Fibroblast of pulmonary artery (primary cell): ENCODE data around the gene SOCS4.

Source experiments
- DNase-seq: peaks from one replicate; pipeline ENCODE4 v3.0.0-alpha.2; 2010; ENCODE audit warnings: low read depth
- H3K4me3 ChIP-seq: replicated peaks from 2 replicates; pipeline ENCODE4 v1.5.1; 2011; ENCODE audit warnings: low read depth, mild to moderate bottlenecking, control low read depth, low read length, moderate library complexity
- CTCF ChIP-seq: IDR thresholded peaks from 2 replicates; pipeline ENCODE4 v1.5.1; 2011; ENCODE audit warnings: mild to moderate bottlenecking, control low read depth, low read length, inconsistent platforms; ENCODE audit errors: missing control alignments

SOCS4 gene

DNA sequence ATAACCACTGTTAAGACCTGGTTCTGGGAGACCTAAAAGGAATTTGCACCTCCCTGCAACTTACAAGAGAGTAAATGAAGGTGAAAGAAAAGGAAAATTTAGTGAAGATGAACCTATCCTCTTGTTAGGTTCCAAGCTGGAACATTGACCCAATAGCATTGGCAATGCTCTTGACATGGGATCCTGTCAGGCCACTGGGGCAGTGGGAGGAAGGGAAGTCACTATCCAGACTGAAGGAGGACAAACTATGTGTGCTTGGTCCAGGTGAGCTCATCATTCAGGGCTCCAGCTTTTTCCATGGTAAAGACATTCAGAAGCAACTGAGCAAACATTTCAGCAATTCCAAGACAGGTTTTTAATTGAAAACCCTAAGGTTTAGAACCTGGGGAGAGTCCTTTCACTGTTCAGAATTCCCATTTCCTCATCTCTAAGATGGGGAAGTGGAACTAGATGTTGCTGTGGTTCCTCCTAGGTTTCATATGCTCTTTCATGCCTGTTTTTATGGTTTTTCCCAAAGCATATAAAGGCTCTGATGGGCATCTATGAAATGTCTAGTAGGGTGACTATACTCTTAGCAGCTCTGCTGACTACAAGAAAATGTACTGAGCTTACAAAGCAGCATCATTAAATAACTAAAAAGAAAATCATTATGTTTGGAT, 57.5 kb downstream of the SOCS4 start:
- TF ChIP-seq CTCF: no peak

GRCh38 chr14:55085060-55085660, 58.1 kb downstream of the SOCS4 start:
- TF ChIP-seq CTCF: no peak
- DNase-seq: no peak
- H3K4me3 ChIP-seq: no peak overlapping the region

More for the DNA sequence above, 57.5 kb downstream of the SOCS4 start:
- DNase-seq: no peak
- no peak overlapping the region for H3K4me3 ChIP-seq

GRCh38 chr14:55086938-55087337, 59.9 kb downstream of the SOCS4 start:
- DNase-seq: no peak
- TF ChIP-seq CTCF: no peak
- H3K4me3 ChIP-seq: no peak overlapping the region

GRCh38 chr14:55088356-55088755, 61.3 kb downstream of the SOCS4 start:
- no peak for DNase-seq
- TF ChIP-seq CTCF: no peak
- H3K4me3 ChIP-seq: no peak overlapping the region

DNA sequence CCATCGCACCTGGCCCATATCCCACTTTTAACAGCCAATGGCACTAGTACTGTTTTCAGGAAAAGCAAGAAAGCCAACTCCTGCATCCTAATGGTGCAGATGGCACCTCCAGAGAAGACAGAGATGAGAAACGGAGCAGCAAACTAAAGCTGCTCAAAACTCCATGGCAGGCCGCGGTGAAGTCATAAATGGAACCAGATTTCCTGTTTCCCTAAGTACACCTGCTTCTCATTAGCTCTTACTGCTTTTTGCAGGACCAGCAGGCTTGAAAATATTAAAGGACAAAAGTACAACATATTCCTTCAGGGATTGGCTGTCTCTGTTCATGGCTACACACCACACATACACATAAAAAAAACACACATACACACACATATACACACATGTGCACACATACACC, 65.3 kb downstream of the SOCS4 start:
- no peak for TF ChIP-seq CTCF
- DNase-seq: no peak
- H3K4me3 ChIP-seq: no peak overlapping the region

GRCh38 chr14:55094292-55095157, 67.5 kb downstream of the SOCS4 start:
- no peak for DNase-seq
- no peak for TF ChIP-seq CTCF
- no peak overlapping the region for H3K4me3 ChIP-seq
